ENCODE measurements around the gene POU2AF3. TPM values are rescaled to one million over a fixed set of nuclear protein-coding genes. Genes with fewer than 3 reads are reported as not detected.

POU2AF3 gene
- total RNA-seq, 1 donor from 2014 or later, result 0.25 TPM

DNA sequence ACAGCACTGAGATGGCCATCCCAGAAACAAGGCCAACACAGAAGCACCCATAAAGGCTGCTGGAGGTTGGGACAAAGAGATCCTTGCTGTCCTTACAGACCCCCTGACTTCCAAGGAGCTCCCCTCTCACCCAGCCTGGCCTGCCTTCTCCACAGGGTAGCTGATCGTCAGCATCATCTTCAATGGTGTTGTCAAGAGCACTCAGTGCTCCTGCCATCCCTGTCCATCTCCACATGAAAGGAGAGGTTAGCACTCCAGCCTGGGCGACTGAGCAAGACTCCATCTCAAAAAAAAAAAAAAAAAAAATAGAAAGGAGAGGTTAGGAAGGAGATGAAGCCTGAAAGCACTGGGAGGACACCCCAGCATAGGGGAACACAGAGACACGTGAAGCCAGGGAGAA lies 2.1 kb upstream of the POU2AF3 start:
- no peak overlapping the region for H3K4me3 ChIP-seq (ENCODE audit: low read depth, low read length)
- TF ChIP-seq, protein P1, sequence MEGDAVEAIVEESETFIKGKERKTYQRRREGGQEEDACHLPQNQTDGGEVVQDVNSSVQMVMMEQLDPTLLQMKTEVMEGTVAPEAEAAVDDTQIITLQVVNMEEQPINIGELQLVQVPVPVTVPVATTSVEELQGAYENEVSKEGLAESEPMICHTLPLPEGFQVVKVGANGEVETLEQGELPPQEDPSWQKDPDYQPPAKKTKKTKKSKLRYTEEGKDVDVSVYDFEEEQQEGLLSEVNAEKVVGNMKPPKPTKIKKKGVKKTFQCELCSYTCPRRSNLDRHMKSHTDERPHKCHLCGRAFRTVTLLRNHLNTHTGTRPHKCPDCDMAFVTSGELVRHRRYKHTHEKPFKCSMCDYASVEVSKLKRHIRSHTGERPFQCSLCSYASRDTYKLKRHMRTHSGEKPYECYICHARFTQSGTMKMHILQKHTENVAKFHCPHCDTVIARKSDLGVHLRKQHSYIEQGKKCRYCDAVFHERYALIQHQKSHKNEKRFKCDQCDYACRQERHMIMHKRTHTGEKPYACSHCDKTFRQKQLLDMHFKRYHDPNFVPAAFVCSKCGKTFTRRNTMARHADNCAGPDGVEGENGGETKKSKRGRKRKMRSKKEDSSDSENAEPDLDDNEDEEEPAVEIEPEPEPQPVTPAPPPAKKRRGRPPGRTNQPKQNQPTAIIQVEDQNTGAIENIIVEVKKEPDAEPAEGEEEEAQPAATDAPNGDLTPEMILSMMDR (IDR thresholded peaks at IDR 0.05; ENCODE audit: insufficient read depth, low read length, poor library complexity, severe bottlenecking), result no peak
- peaks cover 7% of the 10 kb centered on the region for H3K27me3 ChIP-seq (ENCODE audit: control insufficient read depth, insufficient read depth, low read length)
- DNase-seq (ENCODE audit: low read depth), result no peak
- no peaks in the 10 kb centered on the region for H3K36me3 ChIP-seq (ENCODE audit: control insufficient read depth, insufficient read depth, low read length)

DNA sequence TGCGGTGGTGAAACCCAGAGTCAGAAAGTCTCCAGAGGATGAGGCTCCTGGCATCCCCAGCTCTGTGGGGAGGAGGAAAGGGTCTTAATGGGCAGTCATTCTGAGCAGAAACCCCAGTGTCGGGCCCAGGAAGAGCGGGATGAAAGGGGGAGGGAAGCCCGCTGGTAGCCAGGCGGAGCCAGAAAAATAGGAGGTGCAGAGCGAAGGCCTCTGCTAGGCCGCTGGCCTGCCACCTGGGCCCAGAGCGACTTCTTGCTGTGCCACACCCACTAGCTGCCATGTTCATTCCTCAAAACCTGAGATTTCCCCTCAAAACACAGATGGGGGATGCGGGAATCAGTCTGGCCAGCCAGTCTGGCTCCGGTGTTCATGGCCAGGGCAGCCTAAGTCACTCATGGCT lies 650 bp upstream of the POU2AF3 start:
- no peaks in the 10 kb centered on the region for H3K36me3 ChIP-seq (ENCODE audit: control insufficient read depth, insufficient read depth, low read length)
- no peak overlapping the region for H3K4me3 ChIP-seq (ENCODE audit: low read depth, low read length)
- H3K27me3 ChIP-seq (ENCODE audit: control insufficient read depth, insufficient read depth, low read length), result peaks cover 7% of the 10 kb centered on the region
- no peak for DNase-seq (ENCODE audit: low read depth)
- TF ChIP-seq, protein P1 (IDR thresholded peaks at IDR 0.05; ENCODE audit: insufficient read depth, low read length, poor library complexity, severe bottlenecking), result no peak

DNA sequence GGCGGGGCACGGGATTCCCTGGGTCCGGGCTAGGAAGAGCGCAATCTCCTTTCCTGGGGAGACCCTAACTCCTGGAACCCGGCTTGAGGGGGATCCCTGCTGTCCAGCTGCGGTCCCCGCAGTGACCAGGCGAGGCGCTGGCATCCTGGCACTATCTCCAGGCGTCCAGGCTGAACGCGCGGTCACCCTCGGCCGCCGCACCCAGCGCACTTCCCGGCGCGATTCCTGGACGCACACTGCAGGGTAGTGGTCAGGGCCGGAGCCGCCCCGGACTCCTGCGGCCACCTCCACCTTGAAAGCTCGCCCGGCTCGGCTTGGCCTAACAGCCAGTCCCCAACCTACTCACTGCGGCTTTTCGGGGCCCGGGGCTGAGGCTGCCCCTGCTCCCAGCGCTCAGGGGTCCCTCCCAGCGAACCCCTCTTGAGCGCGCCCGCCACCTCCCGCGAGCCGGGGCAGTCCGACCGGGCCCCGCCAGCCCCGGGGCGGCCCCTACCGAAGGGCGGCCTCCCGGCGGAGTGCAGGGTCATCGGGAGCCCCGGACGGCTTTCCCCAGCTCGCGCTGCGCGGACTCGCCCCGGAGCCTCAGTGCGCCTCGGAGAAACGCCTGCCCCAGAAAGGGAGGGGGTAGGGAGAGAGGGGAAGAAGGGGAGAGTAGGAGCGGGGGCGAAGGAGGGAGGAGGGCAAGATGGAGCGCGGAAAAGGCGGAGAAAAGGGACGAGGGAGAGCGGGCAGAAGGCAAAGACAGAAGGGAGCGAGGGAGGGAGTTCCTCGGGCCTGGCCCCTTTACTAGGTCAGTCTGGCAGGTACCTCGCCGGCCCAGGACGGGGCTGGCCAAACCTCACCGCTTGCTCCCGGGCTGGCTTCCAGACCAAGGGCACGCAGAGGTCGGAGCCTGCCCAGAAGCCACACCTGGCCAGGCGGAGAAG lies 1.0 kb downstream of the POU2AF3 start:
- TF ChIP-seq, protein P1 (IDR thresholded peaks at IDR 0.05; ENCODE audit: insufficient read depth, low read length, poor library complexity, severe bottlenecking), result peak; percentile 64
- peak overlapping the region; percentile 57 for H3K4me3 ChIP-seq (ENCODE audit: low read depth, low read length)
- H3K36me3 ChIP-seq (ENCODE audit: control insufficient read depth, insufficient read depth, low read length), result no peaks in the 10 kb centered on the region

GRCh38 chr11:111300569-111300968 lies 2.2 kb downstream of the POU2AF3 start:
- H3K4me3 ChIP-seq (ENCODE audit: low read depth, low read length), result no peak overlapping the region
- no peak for DNase-seq (ENCODE audit: low read depth)
- no peaks in the 10 kb centered on the region for H3K36me3 ChIP-seq (ENCODE audit: control insufficient read depth, insufficient read depth, low read length)
- H3K27me3 ChIP-seq (ENCODE audit: control insufficient read depth, insufficient read depth, low read length), result peaks cover 10% of the 10 kb centered on the region
- TF ChIP-seq, protein P1 (IDR thresholded peaks at IDR 0.05; ENCODE audit: insufficient read depth, low read length, poor library complexity, severe bottlenecking), result no peak

More for the DNA sequence above, 1.0 kb downstream of the POU2AF3 start:
- peaks cover 7% of the 10 kb centered on the region for H3K27me3 ChIP-seq (ENCODE audit: control insufficient read depth, insufficient read depth, low read length)
- no peak for DNase-seq (ENCODE audit: low read depth)

DNA sequence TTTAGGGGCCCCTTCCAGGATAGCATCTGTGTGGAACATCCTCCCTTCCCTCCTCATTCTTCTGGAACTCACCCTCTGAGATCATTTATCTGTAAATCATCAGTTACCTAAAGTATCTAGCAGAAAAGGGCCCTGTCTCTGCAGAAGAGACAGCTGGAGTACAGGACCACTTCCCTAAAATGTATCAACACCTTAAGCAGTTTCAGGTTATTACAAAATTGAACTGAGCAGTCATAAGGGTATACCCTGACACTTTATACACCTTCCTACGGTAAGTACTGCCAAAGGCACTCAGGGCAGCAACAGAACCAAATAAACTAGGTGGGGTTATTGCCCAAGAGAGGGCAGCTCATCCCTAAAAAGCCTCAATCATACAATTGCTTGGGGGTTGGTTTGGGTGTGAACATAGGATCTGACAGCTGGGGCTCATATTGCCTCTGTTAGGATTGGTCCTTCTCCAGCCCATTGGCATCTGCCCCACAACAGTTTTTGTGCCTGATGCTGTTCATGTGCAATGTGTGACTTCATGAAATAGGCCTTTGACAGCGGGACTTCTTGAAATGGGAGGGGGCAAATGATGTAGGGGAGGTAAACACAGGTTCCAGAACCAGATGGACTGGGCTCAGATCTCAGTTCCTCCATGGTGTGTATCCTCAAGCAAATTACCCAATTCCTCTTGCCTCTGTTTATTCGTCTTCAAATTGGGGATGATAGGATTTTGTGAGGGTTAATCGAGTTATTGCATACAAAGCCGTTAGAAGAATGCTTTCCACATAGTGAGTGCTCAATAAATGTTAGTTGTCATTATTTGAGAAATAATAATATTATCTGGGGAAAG lies 2.9 kb downstream of the POU2AF3 start:
- TF ChIP-seq, protein P1 (IDR thresholded peaks at IDR 0.05; ENCODE audit: insufficient read depth, low read length, poor library complexity, severe bottlenecking), result no peak
- no peaks in the 10 kb centered on the region for H3K36me3 ChIP-seq (ENCODE audit: control insufficient read depth, insufficient read depth, low read length)
- no peak for DNase-seq (ENCODE audit: low read depth)
- no peak overlapping the region for H3K4me3 ChIP-seq (ENCODE audit: low read depth, low read length)
- peaks cover 10% of the 10 kb centered on the region for H3K27me3 ChIP-seq (ENCODE audit: control insufficient read depth, insufficient read depth, low read length)

Data from kidney epithelial cell (primary cell).